ENCODE data around the gene IL36B.

DNA sequence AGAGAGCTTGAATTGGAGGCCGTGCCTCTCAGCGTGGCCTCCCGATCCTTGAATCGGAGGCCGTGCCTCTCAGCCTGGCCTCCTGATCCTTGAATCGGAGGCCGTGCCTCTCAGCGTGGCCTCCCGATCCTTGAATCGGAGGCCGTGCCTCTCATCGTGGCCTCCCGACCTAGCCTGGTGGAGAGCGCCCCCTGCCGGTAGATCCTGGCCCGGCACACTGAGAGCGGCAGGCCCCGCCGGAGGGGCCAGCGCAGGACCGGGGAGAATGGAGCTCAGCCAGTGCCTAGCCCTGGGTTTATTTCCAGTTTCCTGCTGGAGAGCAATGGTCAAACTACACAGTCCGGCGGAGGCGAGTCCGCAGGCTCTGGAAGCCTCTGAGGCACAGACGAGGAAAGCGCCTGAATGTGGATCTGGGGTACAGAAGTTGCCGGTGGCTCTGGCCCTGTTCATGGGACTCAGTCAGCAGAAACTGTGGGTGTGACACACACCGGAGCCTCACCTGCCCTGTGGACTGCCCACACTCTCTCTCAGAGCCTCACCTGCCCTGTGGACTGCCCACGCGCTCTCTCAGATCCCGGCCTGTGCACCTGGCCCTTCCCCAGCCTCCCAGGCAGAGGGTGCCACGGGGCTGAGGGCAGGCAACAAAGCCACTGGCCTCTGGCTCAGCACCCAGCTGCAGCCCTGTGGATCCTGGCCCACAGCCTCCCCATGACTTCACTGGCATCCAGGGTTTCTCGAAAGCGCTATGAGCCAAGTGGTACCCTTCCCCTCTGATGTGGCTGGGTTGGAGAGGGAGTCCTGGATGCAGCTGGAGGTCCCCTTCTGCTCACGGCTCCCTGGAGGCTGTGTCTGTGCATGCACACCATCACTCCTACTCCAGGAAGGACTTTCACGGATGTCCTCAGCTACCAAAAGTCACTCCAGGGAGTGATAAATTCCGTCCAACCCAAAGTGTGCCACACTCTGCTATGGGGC lies 1.5 kb downstream of the IL36B start:
- TF ChIP-seq, protein P1, sequence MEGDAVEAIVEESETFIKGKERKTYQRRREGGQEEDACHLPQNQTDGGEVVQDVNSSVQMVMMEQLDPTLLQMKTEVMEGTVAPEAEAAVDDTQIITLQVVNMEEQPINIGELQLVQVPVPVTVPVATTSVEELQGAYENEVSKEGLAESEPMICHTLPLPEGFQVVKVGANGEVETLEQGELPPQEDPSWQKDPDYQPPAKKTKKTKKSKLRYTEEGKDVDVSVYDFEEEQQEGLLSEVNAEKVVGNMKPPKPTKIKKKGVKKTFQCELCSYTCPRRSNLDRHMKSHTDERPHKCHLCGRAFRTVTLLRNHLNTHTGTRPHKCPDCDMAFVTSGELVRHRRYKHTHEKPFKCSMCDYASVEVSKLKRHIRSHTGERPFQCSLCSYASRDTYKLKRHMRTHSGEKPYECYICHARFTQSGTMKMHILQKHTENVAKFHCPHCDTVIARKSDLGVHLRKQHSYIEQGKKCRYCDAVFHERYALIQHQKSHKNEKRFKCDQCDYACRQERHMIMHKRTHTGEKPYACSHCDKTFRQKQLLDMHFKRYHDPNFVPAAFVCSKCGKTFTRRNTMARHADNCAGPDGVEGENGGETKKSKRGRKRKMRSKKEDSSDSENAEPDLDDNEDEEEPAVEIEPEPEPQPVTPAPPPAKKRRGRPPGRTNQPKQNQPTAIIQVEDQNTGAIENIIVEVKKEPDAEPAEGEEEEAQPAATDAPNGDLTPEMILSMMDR (IDR thresholded peaks at IDR 0.05), result no peak
- TF ChIP-seq POLR2A (IDR thresholded peaks at IDR 0.05), result no peak

All from uterus (tissue), 2 donors.